HG03571 (cell line): Measurements from ENCODE around the gene PHC2.

Experiments
- ATAC-seq: cut with Tn5 transposase; IDR thresholded peaks from one replicate; pipeline ENCODE4 v1.9.1; 2021; ENCODE audit not compliant: unreplicated experiment

Gene PHC2

GRCh38 chr1:33426916-33427315 is 4.0 kb downstream of the PHC2 start:
- ATAC-seq = no peak

DNA sequence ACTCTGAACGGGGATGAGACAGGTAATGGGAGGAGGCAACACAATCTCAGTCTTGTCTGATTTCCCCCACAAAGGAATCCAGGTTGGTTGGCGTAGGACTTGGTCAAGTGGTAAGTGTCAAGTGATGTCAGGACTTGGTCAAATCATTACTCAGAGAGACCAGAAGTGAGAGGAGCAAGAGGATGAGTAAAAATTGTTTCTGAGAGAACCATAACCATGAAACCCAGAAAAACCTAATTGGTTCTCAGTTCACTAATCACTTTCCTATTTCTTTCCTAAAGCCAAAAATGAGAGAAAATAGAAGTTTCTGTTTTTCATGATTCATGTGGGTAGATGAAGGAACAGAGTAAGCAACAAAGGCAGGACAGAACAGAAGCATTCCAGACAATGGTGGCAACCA is 5.0 kb downstream of the PHC2 start:
- no peak for ATAC-seq

GRCh38 chr1:33424610-33425009 is 6.3 kb downstream of the PHC2 start:
- no peak for ATAC-seq

DNA sequence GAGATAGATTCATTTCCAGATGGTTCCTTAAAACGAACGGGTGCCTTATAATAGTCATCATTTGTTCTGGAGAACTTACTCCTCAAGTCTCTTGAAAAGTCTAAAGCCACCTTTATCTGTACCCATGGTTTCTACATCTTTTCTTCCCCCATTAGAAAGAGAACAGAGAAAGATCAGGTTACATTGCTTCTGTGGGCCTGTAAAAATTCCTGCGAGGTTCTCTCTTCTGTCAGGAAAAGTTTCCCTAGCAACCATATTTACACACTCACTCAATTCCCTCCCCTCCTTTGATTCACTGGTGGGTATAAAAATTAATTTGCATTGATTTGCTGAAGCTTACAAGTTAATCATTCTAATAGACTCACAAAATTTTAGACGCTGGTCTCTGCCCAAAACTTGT is 6.7 kb downstream of the PHC2 start:
- ATAC-seq = no peak

- ATAC-seq = no peak
Observed at GRCh38 chr1:33420870-33421775, 9.8 kb downstream of the PHC2 start.

GRCh38 chr1:33418811-33419210 is 12.1 kb downstream of the PHC2 start:
- ATAC-seq = no peak

DNA sequence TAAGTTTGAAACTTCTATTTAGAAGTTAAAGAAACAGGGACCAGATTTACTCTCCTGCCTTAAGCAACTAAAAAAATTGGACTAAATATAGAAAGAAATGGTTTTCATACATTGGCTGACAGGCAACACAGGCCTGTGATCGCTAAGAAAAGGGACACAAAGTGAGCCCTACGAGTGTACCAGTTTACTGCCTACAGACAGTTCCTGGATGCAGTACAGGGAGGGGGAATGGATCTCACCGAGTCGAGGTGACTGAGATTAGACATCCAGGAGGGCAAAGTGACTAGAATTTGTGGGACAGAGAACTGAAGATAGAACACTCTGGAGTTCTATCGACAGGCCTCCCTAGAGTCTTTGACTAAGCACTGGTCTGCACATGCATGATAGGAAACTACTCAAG is 16.0 kb downstream of the PHC2 start:
- no peak for ATAC-seq

- no peak for ATAC-seq
Observed at GRCh38 chr1:33410091-33410701, 20.7 kb downstream of the PHC2 start.

- no peak for ATAC-seq
Observed at GRCh38 chr1:33408093-33408436, 22.8 kb downstream of the PHC2 start.

DNA sequence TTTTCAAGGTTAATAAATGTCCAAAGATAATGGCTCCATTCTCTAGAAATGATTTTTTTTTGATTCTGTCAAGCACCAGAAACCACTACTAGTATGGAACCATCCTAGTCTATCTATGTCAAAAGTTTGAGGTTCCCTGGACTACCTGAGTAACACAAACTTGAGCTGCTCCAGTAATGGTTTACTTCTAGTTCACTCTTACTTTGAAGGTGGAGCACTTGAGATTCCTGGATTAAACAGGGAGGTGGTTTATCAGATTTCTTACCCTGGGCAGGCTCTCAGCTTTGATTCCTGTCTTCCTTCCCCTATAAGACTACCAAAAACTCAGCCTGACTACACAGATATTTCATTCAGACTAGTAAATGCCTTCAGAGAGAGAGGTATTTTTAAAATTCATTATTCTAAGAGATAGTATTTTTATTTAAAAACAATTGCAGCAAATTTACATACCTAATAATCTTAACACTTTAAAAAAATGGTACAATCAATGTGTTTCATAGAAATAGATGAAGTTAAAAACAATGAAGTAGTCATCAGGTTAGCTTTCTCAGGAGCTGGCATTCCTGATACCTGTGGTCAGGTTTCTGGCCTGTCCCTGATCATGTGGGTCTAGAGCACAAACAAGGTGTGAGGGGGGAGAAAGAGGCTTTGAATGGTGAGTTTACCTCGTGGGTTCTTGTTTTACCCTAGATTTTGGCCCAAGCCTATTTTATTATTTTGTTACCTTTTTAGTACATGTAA is 23.4 kb downstream of the PHC2 start:
- ATAC-seq = no peak

DNA sequence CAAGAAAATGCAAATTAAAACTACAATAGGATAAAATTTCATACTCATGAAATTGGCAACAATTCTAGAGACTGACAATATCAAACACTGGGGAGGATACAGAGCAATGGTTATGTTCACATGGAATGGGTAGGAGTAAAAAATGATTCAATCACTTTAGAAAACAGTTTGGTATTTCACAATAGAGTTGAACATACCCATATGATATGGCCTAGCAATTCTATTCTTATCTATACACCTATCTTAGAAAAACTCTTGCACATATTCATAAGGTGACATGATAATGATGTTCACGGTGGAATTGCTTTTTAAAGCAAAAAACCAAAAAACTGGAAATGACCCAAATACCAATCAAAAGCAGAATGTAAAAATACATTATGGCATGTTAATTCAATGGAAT is 28.7 kb downstream of the PHC2 start:
- ATAC-seq = no peak

GRCh38 chr1:33401471-33401870 is 29.4 kb downstream of the PHC2 start:
- no peak for ATAC-seq

- ATAC-seq = no peak
Observed at GRCh38 chr1:33400153-33400911, 30.6 kb downstream of the PHC2 start.

- ATAC-seq = no peak
Observed at GRCh38 chr1:33399375-33399774, 31.5 kb downstream of the PHC2 start.

DNA sequence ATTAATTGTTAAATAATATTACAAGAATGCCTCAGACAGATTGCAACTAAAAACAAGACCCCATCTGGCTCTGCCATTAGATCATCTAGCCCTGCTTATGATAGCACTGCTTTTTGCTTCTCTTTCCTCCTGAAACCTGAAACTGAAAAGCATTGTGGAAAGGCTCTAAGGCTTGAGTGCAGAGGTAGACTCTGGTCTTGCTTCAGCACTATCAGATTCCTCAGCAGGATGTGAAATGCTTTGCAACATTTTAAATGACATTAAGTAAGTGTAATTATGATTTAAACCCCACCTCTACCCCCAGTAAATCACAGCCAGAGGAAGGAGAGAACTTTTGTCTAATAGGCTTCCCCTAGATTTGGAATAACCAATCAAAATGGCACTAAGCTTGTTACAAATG is 32.9 kb downstream of the PHC2 start:
- no peak for ATAC-seq

DNA sequence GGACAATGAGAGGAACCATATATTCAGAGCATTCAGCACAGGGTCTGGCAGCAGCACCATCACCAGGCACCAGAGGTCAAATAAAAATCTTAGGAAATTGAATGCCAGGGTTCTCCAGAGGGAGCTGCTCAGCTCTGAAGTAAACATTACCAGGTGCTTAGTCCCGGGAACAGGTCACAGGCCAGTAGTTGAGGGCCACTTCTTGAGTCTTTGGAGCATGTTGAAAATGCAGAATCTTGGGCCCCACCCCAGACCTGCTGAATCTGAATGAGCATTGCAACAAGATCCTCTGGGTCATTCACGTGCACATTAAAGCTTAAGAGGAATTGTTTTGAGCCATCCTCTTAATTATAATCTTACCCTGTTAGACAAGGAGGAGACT is 33.8 kb downstream of the PHC2 start:
- ATAC-seq = no peak

GRCh38 chr1:33396188-33397124 is 34.4 kb downstream of the PHC2 start:
- no peak for ATAC-seq

DNA sequence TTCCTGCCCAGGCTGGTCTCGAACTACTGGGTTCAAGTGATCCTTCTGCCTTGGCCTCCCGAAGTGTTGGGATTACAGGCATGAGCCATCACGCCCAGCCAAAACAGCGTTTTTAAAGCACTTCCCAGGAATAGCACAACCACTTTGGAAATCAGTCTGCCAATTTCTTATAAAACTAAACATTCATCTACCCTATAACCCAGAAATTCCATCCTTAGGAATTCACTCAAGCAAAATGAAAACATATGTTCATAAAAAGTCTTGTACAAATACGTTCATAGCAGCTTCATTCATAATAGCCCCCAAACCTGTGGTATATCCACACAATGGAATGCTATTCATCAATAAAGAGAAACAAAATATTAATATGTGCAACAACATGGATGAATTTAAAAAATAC is 36.1 kb downstream of the PHC2 start:
- ATAC-seq = no peak

- no peak for ATAC-seq
Observed at GRCh38 chr1:33393991-33394390, 36.9 kb downstream of the PHC2 start.

GRCh38 chr1:33393524-33393923 is 37.4 kb downstream of the PHC2 start:
- no peak for ATAC-seq
